H1 (cell line): ENCODE measurements around the gene IRF3. TPM values are rescaled to one million over a fixed set of nuclear protein-coding genes. Genes with fewer than 3 reads are reported as not detected.

Experiments
- CHD7 ChIP-seq: fragments of 300-600 bp; sonication (generic); IDR thresholded peaks from 2 replicates; pipeline ENCODE4 v1.7.1; 2012; ENCODE audit warnings: low read length, moderate library complexity, mild to moderate bottlenecking, inconsistent platforms; ENCODE audit not compliant: insufficient replicate concordance
- GABPA ChIP-seq: IDR thresholded peaks from 2 replicates; pipeline ENCODE4 v1.6.1; 2011; ENCODE audit warnings: mild to moderate bottlenecking, low read length, moderate library complexity, borderline replicate concordance; ENCODE audit not compliant: insufficient read depth
- HDAC2 ChIP-seq, 2 experiments: fragments of 300-600 bp in 1 of 2; sonication (generic) in 1 of 2; IDR thresholded peaks; 2 replicates each; pipeline ENCODE4 v1.6.1; 2011 to 2012; ENCODE audit warnings: low read depth in 2 of 2, low read length in 2 of 2, mild to moderate bottlenecking in 2 of 2, moderate library complexity in 2 of 2, borderline replicate concordance in 1 of 2, inconsistent platforms in 1 of 2
- HDAC6 ChIP-seq: IDR thresholded peaks from one replicate; pipeline ENCODE4 v1.7.1; 2012; ENCODE audit warnings: low read depth, mild to moderate bottlenecking, inconsistent platforms, low read length, moderate library complexity
- polyA plus RNA-seq, 7 experiments: library from polyadenylated mRNA; depleted of rRNA in 3 of 7; stranded (reverse) in 5 of 7; unstranded in 2 of 7; fragments of >200 nt in 5 of 7; fragments of 200-250 nt in 2 of 7; gene quantifications; 1 replicate in 5 of 7; 2 replicates in 1 of 7; 4 replicates in 1 of 7; pipeline versions ENCODE4 v1.2.1 to v1.2.3, GENCODE V29; 2011 to 2013; ENCODE audit warnings: missing spikeins in 2 of 7, mixed read lengths in 2 of 7
- total RNA-seq: library from RNA; stranded (reverse); fragmentation: NEBNext Ultra II Directional; extraction: Animal tissue kit (Norgen Biotek cat#: 25700); gene quantifications from 2 replicates; pipeline ENCODE4 v1.2.1, GENCODE V29; 2021

The IRF3 gene
- total and polyA plus RNA-seq, 2 of the 8 experiments (the other 6 are each of a cell fraction or from before 2014, with no cell fraction given): 103 to 114 TPM

GRCh38 chr19:49677231-49677900 is 11.7 kb upstream of the IRF3 start, which contains the start of gene PRMT1 (continued):
- TF ChIP-seq HDAC2 (IDR thresholded peaks at IDR 0.05; ENCODE audit: borderline replicate concordance in 1 of 2, low read depth in 2 of 2, low read length in 2 of 2): no peak; a peak in 1 of 4 replicates
- TF ChIP-seq HDAC6: no peak
- TF ChIP-seq CHD7: no peak
- no peak for TF ChIP-seq GABPA
